HUDEP-2 (cell line): Measurements from ENCODE around the gene CYP4F3.
A peak's percentile ranks its signal among the peaks of the same experiment; 100 is the strongest.
"Not testable (repeated sequence)": the region's sequence is repeated elsewhere in the genome, so short reads cannot be mapped to it uniquely, and the experiment has no call there.

Experiments used
- DNase-seq, 76 experiments: peaks; one replicate each; lab custom pipeline; 2025; ENCODE audit not compliant: unreplicated experiment in 76 of 76; lab: John Stamatoyannopoulos, UW

CYP4F3 gene

DNA sequence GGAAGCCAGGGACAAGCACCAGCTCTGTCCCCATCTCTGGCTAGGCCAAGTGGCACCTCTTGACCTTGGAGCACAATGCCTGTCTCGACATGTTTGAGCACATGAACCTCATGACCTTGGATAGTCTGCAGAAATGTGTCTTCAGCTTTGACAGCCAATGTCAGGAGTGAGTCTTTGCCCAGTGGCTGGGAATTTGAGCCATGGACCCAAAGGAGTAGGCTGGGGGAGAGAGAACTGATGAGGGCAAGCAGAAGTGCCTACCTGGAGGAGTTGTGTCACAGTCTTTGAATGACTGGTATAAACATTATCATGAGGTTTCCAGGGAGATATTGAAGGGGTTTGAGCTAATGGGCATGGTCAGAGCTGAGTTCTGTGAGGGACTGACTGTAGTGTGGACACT is 25.5 kb downstream of the CYP4F3 start:
- no peak for DNase-seq

GRCh38 chr19:15666883-15667282 is 26.2 kb downstream of the CYP4F3 start:
- peak in 1 of 76 experiments; percentile 9 for DNase-seq

DNA sequence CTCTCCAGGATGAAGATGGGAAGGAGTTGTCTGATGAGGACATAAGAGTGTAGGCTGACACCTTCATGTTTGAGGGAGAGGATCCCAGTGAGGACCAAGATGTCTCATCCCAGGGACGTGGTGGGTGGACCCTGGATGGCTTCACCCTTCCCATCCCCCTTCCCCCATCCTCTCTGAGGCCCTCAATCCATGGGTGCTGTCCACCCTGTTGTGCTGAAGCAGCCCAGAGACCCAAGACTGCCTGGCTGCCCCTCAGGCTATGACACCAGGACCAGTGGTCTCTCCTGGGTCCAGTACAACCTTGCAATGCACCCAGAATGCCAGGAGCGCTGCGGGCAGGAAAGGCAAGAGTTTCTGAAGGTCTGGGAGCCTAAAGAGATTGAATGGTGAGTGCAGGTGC is 28.7 kb downstream of the CYP4F3 start:
- no peak for DNase-seq

DNA sequence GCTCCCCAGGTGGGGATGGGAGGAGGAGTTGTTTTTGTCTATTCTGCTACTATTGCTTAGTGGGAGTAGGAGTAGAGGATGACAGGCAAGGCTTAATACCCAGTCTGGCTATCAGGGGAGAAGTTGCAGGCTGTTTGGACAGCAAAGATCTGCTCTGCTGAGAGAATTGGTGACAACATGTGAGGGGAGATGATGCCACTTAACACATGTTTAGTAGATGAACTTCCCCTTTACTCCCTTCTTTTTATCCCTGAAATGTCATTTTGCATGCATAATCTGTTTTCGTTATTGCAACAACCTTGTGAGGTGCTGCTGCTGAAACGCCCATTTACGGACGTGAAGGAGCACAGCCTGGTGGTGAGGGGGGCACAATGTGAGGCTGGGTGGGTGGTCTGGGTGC is 29.2 kb downstream of the CYP4F3 start:
- DNase-seq: no peak

- no peak for DNase-seq
Observed at GRCh38 chr19:15671237-15671821, 30.6 kb downstream of the CYP4F3 start.

DNA sequence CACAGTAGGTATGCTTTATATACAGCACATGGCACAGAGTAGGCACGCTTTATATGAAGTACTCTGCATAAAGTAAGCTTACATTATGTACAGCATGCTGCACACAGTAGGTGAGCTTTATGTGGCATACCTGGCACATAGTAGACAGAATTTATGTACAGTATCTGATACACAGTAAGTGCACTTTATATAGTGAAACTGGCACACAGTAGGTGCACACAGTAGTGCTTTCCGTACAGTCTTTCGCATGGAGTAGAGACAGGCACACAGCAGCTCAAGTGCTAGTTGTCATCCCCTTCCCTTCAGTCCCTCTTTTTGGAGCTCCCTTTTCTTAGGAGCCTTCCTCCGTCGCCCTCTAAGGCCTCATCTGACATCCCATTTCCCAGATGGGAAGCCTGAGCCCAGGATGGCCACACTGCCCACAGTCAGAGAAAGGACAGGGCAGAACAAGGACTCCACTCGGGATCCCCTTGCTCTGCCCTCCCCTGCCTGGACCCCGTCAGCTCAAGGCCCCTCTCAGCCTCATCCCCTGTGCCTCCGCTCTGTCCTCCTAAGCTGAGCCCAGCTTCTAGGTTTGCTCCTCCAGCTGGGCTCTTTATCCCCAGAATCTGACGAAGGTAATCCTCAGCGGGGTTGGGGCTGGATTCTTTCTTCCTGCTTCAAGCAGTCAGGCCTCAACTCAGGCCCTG is 31.3 kb downstream of the CYP4F3 start:
- no peak for DNase-seq

- DNase-seq: peak; percentile 94 to 100 (median 98)
Observed at GRCh38 chr19:15672580-15673175, 32.0 kb downstream of the CYP4F3 start, which contains the start of gene CYP4F12. CYP4F12 (plus strand) TSS chr19:15673087; CDS start chr19:15673530, 443 bp downstream.

- peak in 9 of 76 experiments; percentile 13 to 56 (median 36) for DNase-seq
Observed at GRCh38 chr19:15673176-15673654, 32.5 kb downstream of the CYP4F3 start.

- no peak for DNase-seq
Observed at GRCh38 chr19:15675560-15675959, 34.9 kb downstream of the CYP4F3 start.

DNA sequence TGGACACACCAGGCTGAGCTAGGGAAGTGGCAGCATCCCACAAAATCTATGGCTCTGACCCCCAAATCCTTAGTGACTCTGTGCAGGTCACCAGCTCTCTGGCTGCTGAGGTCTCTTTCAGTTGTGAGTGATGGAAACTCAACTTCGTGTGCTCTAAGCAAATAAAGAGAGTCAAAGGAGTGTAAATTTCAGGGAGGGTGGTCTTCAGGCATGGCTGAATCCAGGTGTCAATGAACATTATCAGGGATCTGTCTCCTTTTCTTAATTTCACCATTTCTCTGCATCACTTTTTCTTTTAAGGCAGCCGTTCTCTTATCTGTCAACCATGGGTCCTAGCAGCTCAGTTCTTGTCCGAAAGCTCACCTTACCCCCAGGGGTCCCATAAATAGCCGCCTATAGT is 38.4 kb downstream of the CYP4F3 start:
- no peak for DNase-seq

DNA sequence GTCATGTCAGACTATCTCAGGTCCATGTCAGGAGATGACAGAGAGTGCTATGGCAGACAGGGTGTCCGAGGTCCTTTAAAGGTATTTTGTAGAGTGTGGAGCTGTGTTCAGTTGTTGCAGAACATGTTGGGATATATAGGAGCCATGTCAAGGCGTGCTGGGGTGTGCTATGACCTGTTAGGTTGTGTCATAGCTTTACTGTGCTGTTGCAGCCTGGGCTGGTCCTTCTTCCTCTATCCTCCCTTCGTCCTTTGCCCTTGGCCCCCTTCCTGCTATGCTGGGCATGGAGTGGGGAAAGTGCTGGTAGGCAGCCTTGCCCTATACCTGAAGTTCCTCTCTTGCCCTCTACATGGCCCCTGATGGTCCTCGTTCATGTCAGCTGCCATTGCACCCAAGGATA is 39.2 kb downstream of the CYP4F3 start:
- DNase-seq: not testable (repeated sequence)

DNA sequence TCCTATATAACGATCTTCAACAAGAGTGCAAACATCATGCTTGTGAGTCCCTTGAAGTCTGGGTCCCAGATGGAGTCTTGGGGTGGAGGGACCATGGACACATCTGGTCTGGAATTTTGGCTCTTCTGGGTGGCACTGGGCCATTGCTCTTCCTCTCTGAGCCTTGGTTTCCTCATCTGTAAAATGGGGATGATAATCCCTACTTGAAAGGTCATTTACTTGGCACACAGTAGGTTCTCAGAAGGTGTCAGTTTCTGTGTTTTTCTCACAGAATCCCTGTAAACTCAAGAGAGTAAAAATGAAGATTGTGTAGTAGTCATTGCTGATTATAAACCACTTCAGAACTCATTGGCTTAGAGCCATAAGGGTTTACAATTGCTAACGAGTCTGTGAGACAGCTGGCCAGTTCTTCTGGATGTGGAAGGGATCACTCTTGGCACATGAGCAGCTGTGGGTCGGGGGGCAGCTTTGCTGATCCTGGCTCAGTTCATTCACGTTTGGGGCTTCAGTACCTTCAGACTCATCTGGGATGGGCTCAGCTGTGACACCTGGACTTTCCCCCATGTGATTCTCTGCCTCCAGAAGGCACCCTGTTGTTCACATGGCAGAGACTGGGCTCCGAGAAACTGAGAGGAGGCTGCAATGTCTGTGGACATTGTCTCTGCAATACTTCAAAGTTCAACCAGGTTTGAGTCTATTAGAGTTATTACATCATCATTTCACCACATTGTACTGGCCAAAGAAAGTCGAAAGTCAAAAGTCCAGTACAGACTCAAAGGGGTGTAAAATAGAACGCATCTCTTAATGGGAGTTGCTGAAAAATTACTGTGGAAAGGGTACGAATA is 40.0 kb downstream of the CYP4F3 start:
- no peak for DNase-seq

DNA sequence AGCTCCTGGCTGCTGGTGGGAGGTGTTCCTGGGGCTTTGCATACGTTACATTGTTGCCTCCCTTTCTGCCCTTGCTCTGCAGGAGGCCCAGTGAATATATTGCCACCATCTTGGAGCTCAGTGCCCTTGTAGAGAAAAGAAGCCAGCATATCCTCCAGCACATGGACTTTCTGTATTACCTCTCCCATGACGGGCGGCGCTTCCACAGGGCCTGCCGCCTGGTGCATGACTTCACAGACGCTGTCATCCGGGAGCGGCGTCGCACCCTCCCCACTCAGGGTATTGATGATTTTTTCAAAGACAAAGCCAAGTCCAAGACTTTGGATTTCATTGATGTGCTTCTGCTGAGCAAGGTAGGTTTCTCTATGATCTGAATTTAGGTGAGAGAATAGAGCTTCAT is 42.7 kb downstream of the CYP4F3 start:
- DNase-seq: no peak

GRCh38 chr19:15684828-15685227 is 44.1 kb downstream of the CYP4F3 start:
- peak in 10 of 76 experiments; percentile 4 to 34 (median 9) for DNase-seq

- DNase-seq: no peak
Observed at GRCh38 chr19:15696654-15697194, 56.0 kb downstream of the CYP4F3 start.

DNA sequence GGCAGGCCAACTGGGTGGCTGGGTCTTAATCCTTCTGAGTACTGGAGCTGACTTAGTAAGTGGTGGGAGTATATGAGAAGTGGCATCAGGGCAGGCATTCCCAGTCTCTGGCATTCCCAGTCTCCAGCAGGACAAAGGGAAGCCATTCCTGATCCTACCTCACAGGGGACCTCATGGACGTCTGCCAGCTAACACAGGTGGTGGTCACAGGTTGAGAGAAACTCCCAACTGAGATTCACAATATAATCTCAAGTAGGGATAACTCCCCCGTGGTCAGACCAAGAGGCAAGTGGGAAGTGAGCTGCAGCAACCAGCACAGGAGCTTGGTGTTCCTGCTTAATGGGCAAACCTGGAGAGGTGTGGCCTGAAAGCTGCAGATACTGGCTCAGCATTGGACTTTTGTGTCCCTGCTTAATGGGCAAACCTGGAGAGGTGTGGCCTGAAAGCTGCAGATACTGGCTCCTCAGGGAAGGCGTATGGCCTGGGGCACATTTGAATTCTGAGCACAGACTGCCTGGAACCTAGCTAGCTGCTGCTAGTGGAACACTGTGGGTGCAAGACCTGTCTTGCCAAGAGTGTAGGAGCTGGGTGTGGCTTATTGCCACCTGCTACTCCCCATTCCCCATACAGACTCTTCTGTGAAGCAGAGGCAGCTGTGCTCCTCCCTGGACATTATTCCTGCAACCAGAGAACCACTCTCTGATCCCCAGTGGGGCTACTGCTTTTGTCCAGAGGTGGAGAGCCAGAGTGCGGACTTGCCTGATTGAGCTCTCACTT is 61.2 kb downstream of the CYP4F3 start:
- no peak for DNase-seq

- peak in 56 of 76 experiments; percentile 6 to 70 (median 32) for DNase-seq
Observed at GRCh38 chr19:15702534-15702930, 61.8 kb downstream of the CYP4F3 start.
